Thyroid gland (tissue), 4 donors: ENCODE results near the gene BAIAP3.

Experiments
- CTCF ChIP-seq, 6 experiments: fragments of 200-600 bp in 3 of 6; fragments of 450-650 bp in 3 of 6; sonication (generic) in 3 of 6; IDR thresholded peaks; one replicate each; pipeline ENCODE4 v1.5.1; 2016 to 2019; ENCODE audit warnings: antibody characterized with exemption in 6 of 6, mild to moderate bottlenecking in 2 of 6, inconsistent platforms in 1 of 6, moderate library complexity in 1 of 6
- POLR2A ChIP-seq, 2 donors: fragments of 450-650 bp; IDR thresholded peaks; one replicate each; pipeline ENCODE4 v1.6.1; 2017; ENCODE audit warnings: antibody characterized with exemption in 2 of 2, mild to moderate bottlenecking in 2 of 2, moderate library complexity in 1 of 2

GRCh38 chr16:1301562-1301961, 31.9 kb upstream of the BAIAP3 start:
- no peak for TF ChIP-seq CTCF (IDR thresholded peaks at IDR 0.05)
- TF ChIP-seq POLR2A (IDR thresholded peaks at IDR 0.05), result no peak
